ENCODE measurements around the gene ASIC1.

Gene ASIC1

GRCh38 chr12:50018968-50019367 lies 38.4 kb upstream of the ASIC1 start:
- peaks cover 19% of the 10 kb centered on the region; the same call in 1 of the 2 replicates for H3K36me3 ChIP-seq (ENCODE audit: low read length)
- no peak overlapping the region for H3K27ac ChIP-seq (ENCODE audit: low read depth, low read length)

GRCh38 chr12:50019524-50019923 lies 37.9 kb upstream of the ASIC1 start:
- Histone ChIP-seq H3K9ac (ENCODE audit: low read length) (no peak overlapping the region), H3K9me2 (replicated peaks; ENCODE audit: insufficient read depth, low read length) (no peaks in the 10 kb centered on the region), H2AFZ (ENCODE audit: low read depth, low read length, severe bottlenecking) (no peak overlapping the region), H3K36me3 (ENCODE audit: low read length) (peaks cover 15% of the 10 kb centered on the region; the same call in 1 of the 2 replicates), H3K27ac (ENCODE audit: low read depth, low read length) (no peak overlapping the region), H3K4me3 (ENCODE audit: insufficient read depth, low read length, poor library complexity, severe bottlenecking) (no peak overlapping the region), H3F3A (ENCODE audit: insufficient read depth) (no peaks in the 10 kb centered on the region; the same call in 1 of the 2 replicates), H3K79me2 (ENCODE audit: insufficient read depth, low read length) (peaks cover 93% of the 10 kb centered on the region), H3K4me2 (ENCODE audit: low read depth, low read length, poor library complexity, severe bottlenecking) (no peak overlapping the region), H3K27me3 (ENCODE audit: low read length) (no peaks in the 10 kb centered on the region), H4K20me1 (ENCODE audit: low read depth, low read length) (peaks cover 20% of the 10 kb centered on the region), H3K9me3 (ENCODE audit: insufficient read depth, low read length) (no peaks in the 10 kb centered on the region)
- TF ChIP-seq EZH2phosphoT487 (conservative IDR thresholded peaks at IDR 0.05; ENCODE audit: low read length), result no peak
- TF ChIP-seq, protein P1, sequence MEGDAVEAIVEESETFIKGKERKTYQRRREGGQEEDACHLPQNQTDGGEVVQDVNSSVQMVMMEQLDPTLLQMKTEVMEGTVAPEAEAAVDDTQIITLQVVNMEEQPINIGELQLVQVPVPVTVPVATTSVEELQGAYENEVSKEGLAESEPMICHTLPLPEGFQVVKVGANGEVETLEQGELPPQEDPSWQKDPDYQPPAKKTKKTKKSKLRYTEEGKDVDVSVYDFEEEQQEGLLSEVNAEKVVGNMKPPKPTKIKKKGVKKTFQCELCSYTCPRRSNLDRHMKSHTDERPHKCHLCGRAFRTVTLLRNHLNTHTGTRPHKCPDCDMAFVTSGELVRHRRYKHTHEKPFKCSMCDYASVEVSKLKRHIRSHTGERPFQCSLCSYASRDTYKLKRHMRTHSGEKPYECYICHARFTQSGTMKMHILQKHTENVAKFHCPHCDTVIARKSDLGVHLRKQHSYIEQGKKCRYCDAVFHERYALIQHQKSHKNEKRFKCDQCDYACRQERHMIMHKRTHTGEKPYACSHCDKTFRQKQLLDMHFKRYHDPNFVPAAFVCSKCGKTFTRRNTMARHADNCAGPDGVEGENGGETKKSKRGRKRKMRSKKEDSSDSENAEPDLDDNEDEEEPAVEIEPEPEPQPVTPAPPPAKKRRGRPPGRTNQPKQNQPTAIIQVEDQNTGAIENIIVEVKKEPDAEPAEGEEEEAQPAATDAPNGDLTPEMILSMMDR (IDR thresholded peaks at IDR 0.05; ENCODE audit: insufficient read depth, low read length, poor library complexity, severe bottlenecking), result no peak

More at GRCh38 chr12:50018968-50019367, 38.4 kb upstream of the ASIC1 start:
- H3K27me3 ChIP-seq (ENCODE audit: low read length), result no peaks in the 10 kb centered on the region
- H3K4me3 ChIP-seq (ENCODE audit: insufficient read depth, low read length, poor library complexity, severe bottlenecking), result no peak overlapping the region
- no peak overlapping the region for H3K4me2 ChIP-seq (ENCODE audit: low read depth, low read length, poor library complexity, severe bottlenecking)
- no peak for TF ChIP-seq EZH2phosphoT487 (conservative IDR thresholded peaks at IDR 0.05; ENCODE audit: low read length)
- H2AFZ ChIP-seq (ENCODE audit: low read depth, low read length, severe bottlenecking), result no peak overlapping the region
- H4K20me1 ChIP-seq (ENCODE audit: low read depth, low read length), result peaks cover 20% of the 10 kb centered on the region
- H3K9me2 ChIP-seq (replicated peaks; ENCODE audit: insufficient read depth, low read length), result no peaks in the 10 kb centered on the region
- no peaks in the 10 kb centered on the region; the same call in 1 of the 2 replicates for H3F3A ChIP-seq (ENCODE audit: insufficient read depth)
- no peaks in the 10 kb centered on the region for H3K9me3 ChIP-seq (ENCODE audit: insufficient read depth, low read length)
- no peak overlapping the region for H3K9ac ChIP-seq (ENCODE audit: low read length)
- peaks cover 93% of the 10 kb centered on the region for H3K79me2 ChIP-seq (ENCODE audit: insufficient read depth, low read length)

- Histone ChIP-seq H3F3A (ENCODE audit: insufficient read depth) (no peaks in the 10 kb centered on the region; the same call in 1 of the 2 replicates), H3K9me2 (replicated peaks; ENCODE audit: insufficient read depth, low read length) (no peaks in the 10 kb centered on the region), H2AFZ (ENCODE audit: low read depth, low read length, severe bottlenecking) (no peak overlapping the region), H3K27me3 (ENCODE audit: low read length) (no peaks in the 10 kb centered on the region), H3K9ac (ENCODE audit: low read length) (no peak overlapping the region), H3K4me3 (ENCODE audit: insufficient read depth, low read length, poor library complexity, severe bottlenecking) (no peak overlapping the region), H3K27ac (ENCODE audit: low read depth, low read length) (no peak overlapping the region), H4K20me1 (ENCODE audit: low read depth, low read length) (peaks cover 20% of the 10 kb centered on the region), H3K79me2 (ENCODE audit: insufficient read depth, low read length) (peaks cover 92% of the 10 kb centered on the region), H3K36me3 (ENCODE audit: low read length) (0 out of 2 replicates have a peak, but pooled peaks cover 9% of the 10 kb centered on the region), H3K9me3 (ENCODE audit: insufficient read depth, low read length) (no peaks in the 10 kb centered on the region), H3K4me2 (ENCODE audit: low read depth, low read length, poor library complexity, severe bottlenecking) (peak overlapping the region; percentile 2)
- TF ChIP-seq EZH2phosphoT487 (conservative IDR thresholded peaks at IDR 0.05; ENCODE audit: low read length), result no peak
- TF ChIP-seq, protein P1 (IDR thresholded peaks at IDR 0.05; ENCODE audit: insufficient read depth, low read length, poor library complexity, severe bottlenecking), result no peak
Observed at GRCh38 chr12:50021031-50021430, 36.4 kb upstream of the ASIC1 start.

DNA sequence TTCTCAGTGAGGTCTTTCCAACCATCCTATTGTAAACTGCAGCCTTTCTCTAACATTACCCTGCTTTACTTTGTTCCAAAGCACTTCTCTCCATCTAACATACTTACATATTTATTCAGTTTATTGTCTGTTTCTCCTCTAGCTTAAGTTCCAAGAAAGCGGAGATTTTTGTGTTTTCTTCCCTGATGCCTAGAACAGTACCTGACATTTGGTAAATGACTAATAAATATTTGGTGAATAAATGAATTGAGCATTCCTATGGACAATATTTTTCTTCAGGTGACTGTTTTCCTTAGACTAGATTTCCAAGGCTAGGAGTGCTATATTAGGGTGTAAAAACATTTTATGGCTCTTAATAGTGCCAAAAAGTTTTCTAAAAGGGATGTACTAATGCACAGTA lies 34.5 kb upstream of the ASIC1 start:
- peaks cover 73% of the 10 kb centered on the region for H3K79me2 ChIP-seq (ENCODE audit: insufficient read depth, low read length)
- no peaks in the 10 kb centered on the region for H3K27me3 ChIP-seq (ENCODE audit: low read length)
- no peaks in the 10 kb centered on the region for H3K9me2 ChIP-seq (replicated peaks; ENCODE audit: insufficient read depth, low read length)
- H3K4me2 ChIP-seq (ENCODE audit: low read depth, low read length, poor library complexity, severe bottlenecking), result peak overlapping the region; percentile 76
- no peaks in the 10 kb centered on the region; the same call in 1 of the 2 replicates for H3F3A ChIP-seq (ENCODE audit: insufficient read depth)
- no peak overlapping the region for H2AFZ ChIP-seq (ENCODE audit: low read depth, low read length, severe bottlenecking)
- H3K27ac ChIP-seq (ENCODE audit: low read depth, low read length), result no peak overlapping the region
- peaks cover 20% of the 10 kb centered on the region for H4K20me1 ChIP-seq (ENCODE audit: low read depth, low read length)
- H3K4me3 ChIP-seq (ENCODE audit: insufficient read depth, low read length, poor library complexity, severe bottlenecking), result no peak overlapping the region
- H3K9me3 ChIP-seq (ENCODE audit: insufficient read depth, low read length), result no peaks in the 10 kb centered on the region
- H3K36me3 ChIP-seq (ENCODE audit: low read length), result no peaks in the 10 kb centered on the region
- TF ChIP-seq, protein P1 (IDR thresholded peaks at IDR 0.05; ENCODE audit: insufficient read depth, low read length, poor library complexity, severe bottlenecking), result no peak
- TF ChIP-seq EZH2phosphoT487 (conservative IDR thresholded peaks at IDR 0.05; ENCODE audit: low read length), result no peak
- no peak overlapping the region for H3K9ac ChIP-seq (ENCODE audit: low read length)

Data from SU-DHL-6 (cell line).